ENCODE results near the gene BTBD17.
A peak's percentile ranks its signal among the peaks of the same experiment; 100 is the strongest.

BTBD17 gene

DNA sequence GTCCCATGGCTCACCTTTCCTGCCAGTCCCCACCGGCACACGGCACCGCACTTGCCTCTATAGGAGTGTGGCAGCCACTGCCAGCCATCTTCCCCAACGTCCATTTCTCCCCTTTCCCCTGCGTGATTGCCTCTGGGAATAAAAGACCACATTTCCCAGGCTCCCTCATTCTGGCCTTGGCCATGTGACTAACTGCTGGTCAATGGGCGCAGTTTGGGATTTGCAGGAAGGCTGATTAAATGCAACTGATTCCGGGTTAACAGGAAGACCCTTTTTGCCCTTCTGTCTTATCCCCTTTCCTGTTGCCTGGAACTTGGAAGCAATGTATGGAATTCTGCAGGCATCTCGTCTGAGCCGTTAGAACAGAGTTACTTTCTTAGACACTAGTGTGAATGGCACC is 3.0 kb downstream of the BTBD17 start:
- DNase-seq (no peak), ATAC-seq (no peak)

DNA sequence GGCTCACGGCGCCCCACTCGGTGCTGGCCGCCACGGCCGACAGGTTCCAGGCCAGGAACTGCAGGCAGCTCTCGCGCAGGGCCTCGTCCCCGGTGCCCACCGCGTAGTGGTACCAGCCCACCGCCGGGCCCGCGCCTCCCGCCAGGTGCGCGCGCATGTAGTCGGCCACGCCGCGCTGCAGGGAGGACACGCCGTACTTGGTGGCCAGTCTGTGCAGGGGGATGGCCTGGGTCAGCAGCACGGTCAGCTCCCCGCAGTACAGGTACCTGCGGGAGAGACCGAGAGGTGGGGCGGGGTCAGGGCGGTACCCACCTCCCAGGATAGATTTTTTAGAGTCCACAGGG is 4.2 kb downstream of the BTBD17 start:
- no peak for ATAC-seq
- DNase-seq = no peak

DNA sequence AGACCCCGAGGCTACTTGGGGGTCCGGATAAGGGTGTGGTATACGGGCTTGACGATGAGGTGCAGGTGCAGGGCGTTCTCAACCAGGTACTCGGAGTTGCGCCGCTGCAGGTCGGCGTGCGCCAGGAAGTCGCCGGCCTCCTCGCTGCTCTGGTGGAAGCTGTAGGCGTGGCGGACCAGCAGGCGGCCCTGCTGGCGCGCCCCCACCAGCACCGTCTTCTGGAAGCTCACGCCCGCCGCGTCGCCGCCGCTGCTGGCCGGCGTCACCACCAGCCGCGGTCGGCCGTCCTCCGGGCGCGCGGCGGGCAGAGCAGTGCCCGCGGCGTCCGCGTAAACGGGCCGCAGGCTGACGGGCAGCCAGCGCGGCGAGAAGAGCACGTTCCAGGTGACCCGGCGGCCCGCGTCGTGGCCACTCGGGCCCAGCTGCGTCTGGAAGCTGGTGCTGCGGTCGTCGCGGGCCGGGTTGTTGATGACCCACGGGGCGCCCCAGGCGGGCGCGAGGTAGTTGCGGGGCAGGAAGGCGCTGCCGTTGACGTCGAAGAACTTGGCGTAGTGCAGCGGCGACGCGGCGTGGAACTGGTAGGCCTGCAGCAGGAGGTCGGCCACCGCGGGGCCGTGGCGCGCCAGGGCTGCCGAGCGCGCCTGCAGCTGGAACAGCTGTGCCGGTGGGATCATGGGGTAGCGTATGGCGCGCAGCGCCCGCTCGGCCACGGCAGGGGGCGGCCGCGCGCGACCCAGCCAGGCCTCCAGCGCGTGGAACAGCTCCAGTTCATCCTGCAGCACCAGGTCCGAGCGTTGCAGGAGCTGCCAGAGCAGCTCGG is 4.8 kb downstream of the BTBD17 start:
- DNase-seq (no peak), ATAC-seq (no peak)

DNA sequence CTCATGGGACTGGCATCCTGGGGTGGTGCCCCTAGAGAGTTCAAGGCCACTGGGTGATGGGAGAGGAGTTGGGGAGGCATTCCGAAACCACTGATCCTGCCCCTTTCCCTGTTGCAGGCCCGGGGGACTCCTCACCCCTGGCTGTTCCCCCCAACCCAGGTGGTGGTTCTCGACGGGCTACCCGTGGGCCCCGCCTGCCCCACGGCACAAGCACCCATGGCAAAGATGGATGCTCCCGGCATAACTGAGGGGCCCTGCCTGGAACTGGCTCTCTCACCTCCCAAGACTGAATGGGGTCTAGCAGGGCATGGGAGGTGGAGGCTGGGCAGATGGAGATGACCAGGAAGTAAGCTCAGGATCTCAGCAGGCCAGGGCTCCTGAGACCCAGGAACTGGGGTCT is 6.6 kb downstream of the BTBD17 start:
- ATAC-seq (no peak), DNase-seq (no peak)

DNA sequence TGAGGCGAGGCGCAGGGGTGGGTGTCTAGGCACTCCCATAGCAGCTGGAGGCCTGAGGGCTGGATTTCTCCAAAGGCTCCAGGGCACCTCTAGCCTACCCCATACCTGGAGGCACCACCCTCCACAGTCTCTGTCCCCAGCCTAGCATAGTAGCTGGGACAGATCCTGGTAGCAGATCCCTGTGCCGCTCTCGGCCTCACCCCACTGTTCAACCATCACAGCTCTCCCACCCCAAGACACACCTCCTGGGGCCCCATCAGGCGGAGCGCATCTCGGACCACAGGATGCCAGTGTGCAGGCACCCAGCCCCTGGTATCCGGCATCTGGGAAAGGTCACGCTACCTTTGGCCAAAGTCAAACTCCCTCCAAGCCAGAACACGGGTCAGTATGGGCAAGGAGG is 7.1 kb downstream of the BTBD17 start:
- DNase-seq (no peak), ATAC-seq (no peak)

DNA sequence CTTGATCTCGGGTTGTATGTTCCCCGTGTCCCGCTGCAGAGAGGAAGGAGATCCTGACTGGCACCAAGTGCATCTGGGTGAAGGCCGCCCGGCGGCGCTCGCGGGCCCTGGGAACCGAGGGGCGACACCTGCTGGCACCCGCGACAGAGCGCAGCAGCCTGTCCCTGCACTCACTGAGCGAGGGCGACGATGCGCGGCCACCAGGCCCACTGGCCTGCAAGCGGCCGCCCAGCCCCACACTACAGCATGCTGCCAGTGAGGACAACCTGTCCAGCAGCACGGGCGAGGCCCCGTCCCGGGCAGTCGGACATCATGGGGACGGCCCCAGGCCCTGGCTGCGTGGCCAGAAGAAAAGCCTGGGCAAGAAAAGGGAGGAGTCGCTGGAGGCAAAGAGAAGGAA is 7.5 kb downstream of the BTBD17 start:
- ATAC-seq (peak; percentile 71), DNase-seq (peak; percentile 78)

DNA sequence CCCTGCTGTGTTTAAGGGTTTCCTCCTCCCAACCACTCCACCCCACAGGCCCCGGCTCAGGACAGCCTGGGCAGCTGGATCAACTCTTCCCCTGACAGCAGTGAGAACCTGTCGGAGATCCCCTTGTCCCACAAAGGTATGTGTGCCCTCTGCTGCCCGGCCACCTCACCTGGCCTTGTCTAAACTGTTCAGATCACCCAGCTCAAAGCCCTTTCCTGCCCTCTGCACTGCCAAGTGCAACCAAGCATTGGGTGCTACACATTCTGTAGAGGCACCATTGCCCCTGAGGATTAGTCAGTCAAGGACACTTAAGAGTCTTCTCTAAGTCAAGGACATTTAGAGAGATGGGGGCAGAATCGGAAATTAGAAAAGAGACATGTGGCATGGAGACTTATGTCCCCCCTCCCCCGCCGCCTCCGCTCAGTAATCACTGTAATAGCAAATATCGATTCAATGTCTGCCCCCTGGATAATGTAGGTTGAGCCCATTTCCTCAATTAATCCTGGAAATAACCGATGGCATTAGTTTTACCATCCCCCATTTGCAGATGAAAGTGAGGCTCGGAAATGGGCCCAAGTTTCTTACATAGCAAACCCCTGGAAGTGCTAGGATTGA is 8.1 kb downstream of the BTBD17 start:
- DNase-seq (no peak), ATAC-seq (no peak)

DNA sequence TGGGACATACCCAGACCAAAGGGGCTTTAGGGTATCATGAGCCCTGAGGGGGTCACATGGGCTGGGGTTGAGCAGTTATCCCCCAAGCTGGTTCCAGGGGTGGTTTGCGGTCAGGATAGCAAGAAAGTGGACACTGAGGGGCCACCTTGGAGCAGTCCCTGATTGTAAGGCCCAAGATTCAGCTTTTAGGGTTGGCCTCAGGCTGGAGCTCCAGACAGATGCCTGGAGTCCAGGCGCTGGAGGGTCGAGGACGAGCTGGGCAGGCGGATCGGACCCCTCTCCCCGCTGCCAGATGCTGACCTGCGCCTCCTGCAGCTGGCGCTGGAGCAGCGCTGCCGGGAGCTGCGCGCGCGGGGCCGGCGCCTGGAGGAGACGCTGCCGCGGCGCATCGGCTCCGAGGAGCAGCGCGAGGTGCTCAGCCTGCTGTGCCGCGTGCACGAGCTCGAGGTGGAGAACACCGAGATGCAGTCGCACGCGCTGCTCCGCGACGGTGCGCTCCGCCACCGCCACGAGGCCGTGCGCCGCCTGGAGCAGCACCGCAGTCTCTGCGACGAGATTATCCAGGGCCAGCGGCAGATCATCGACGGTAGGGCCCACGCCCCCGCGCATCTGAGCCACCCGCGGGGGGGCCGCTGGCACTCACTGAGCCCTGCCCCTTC is 10.0 kb downstream of the BTBD17 start:
- no peak for DNase-seq
- no peak for ATAC-seq

DNA sequence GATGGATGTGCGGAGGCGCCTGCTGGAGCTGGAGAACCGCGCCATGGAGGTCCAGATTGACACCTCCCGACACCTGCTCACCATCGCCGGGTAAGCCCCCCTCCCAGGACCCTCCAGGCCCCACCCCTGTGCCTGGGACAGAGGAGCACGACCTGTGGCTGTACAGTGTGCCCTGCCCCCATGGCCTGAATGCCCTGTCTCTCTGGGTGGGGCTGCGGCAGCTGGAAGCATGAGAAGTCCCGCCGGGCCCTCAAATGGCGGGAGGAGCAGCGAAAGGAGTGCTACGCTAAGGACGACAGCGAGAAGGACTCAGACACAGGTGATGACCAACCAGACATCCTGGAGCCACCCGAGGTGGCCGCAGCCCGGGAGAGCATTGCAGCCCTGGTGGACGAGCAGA is 11.2 kb downstream of the BTBD17 start:
- no peak for DNase-seq

DNA sequence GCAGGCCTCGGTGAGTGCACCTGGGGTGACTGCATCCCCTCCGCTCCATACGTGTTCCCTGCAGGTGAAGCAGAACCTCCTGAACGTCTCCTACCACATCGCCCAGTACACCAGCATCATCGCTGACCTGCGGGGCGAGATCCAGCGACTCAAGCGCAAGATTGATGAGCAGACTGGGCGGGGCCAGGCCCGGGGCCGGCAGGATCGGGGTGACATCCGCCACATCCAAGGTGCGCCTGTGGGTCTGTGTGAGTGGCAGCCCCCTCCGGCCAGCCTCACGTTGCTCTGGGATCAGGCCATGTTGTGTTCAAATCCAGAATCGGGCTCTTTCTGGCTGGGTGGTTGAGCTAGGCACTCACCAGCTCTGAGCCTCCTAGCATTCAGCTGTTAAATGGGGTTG is 12.5 kb downstream of the BTBD17 start:
- no peak for ATAC-seq
- no peak for DNase-seq

More for the DNA sequence above, 11.2 kb downstream of the BTBD17 start:
- ATAC-seq = no peak

DNA sequence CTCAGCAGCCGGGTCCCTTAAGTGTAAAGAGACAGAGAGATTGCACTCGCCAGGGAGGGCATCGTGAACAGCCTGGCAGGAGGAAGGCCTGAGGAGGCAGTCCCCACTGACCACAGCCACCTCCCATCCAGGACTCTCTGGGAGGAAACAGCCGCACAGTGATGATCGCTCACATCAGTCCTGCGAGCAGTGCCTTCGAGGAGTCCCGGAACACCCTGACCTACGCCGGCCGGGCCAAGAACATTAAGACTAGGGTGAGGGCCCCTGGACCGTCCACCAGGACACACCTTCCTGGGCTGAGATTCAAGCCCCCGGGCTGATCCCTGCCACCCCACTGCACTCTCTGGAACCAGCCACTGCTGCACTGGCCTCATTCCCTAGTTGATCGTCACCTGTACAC is 14.0 kb downstream of the BTBD17 start:
- no peak for ATAC-seq
- no peak for DNase-seq

DNA sequence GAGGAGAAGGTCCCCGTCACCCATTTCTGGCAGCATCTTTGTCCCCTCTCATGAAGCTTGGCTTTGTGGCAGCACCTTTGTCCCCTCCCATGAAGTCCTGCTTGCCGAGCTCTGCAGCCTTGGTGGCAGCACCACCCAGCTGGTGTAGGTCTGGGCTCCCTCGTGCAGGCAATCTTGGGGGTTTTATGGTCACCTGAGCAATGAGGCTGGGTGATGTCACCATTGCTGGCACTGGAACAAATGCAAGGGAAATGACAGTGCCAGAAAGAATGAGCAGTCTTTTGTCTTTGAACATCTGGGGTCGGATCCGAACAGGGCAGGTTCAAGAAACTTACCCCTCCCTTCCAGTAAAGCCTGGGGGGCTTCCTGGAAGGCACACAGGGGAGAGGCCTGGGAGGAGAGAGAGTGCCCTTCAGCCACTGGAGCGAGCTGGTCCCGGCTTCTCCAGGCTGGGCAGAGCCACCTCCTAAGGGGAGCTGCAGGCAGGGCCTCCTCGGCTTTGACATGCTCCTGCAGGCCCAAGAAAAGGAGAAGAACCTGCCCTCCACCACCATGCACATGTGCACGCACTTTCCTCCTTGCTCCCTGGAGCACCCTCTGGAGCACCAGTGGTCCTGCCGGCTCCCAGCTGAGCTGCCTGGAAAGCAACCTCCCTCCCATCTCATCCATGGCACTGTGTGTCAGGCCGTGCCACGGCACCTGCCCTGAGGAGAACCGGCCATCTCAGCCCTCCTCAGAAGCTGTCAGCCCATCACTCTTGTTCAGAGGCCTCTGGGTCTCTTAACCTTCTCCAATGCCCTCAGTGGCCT is 16.0 kb downstream of the BTBD17 start:
- ATAC-seq (no peak), DNase-seq (no peak)

DNA sequence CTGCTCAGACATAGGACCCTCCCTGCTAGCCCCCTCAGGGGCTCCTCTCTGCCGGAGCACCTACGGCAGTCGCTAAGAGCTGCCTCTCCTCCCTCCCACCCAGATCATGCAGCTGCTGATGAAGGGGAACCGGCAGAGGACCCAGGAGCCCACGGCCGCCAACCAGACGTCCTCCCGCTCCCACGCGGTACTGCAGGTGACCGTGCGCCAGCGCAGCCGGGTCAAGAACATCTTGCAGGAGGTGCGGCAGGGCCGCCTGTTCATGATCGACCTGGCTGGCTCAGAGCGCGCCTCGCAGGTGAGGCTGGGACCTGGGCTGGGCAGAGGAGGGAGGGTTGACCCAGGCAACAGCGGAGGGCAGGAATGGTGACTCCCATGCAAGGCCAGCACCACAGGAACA is 17.0 kb downstream of the BTBD17 start:
- ATAC-seq = no peak
- DNase-seq = no peak

DNA sequence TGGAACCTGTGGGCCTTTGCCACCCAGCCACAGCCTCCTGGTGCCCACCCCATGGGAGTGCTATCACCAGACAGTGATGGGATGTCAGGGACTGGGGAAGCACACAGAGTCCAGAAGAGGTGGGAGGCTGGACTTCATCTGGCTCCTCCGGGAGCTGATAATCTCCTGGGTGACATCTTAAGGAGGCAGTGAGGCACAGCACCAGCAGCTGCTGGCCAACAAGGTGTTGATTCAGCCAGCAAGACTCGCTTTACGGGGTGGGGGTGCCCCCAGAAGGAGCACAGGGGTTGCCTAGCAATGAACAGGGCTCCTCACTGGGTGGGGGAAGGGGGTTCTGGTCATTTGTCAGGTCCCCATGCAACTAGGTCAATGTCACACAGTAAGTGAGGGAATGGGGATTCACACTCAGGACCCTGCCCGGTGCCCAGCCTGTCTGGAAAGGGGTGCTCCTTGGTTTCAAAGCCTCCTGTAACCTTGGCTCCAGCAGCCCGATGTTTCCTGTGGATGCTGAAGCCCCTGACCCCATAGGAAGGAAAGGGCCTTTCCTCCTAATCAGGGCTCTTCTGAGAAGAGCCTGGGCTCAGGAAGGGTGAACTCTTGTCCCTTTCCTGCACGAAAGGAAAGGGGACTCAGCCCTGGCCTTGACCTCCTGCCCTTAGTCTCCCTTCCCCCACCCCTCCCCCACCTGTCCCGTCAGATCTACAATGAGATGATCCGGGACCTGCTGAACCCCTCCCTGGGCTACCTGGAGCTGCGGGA is 18.0 kb downstream of the BTBD17 start:
- DNase-seq = no peak
- ATAC-seq = no peak

DNA sequence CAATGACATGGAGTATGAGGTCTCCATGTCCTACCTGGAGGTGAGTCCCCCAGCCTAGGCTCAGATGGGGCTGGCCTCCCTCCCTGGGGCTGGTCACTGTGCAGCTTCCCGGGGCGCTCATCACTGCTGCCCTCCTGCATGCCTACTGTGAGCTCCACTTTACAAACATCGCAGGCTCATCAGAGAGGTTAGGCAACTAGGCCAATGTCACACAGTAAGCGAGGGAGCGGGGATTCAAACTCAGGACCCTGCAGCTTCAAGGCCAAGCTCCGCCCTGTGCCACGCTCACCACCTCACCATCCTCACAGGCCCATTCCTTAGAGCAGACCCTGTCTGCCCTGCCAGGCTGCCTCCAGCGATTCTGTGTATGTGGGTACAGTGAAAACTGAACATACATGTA is 18.5 kb downstream of the BTBD17 start:
- DNase-seq (no peak), ATAC-seq (no peak)

DNA sequence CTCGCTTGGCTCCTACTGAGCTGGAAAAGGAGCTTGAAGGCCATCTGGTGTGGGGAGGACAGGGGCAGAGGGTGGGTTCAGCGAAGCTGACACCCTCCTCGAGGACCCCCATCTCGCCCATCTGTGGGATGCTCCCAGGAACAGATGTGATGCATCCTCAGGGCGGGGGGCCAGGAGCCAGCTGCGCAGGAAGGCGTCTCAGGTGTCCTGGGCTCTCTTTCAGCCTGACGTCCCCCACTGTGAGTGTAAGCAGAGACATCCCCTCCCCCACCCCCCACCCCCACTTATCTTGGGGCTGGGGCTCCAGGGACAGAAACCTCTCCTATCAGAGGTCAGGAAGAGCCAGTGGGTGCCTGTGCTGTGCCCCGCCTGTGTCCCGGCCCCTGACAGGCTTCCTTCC is 19.4 kb downstream of the BTBD17 start:
- ATAC-seq (no peak), DNase-seq (no peak)

DNA sequence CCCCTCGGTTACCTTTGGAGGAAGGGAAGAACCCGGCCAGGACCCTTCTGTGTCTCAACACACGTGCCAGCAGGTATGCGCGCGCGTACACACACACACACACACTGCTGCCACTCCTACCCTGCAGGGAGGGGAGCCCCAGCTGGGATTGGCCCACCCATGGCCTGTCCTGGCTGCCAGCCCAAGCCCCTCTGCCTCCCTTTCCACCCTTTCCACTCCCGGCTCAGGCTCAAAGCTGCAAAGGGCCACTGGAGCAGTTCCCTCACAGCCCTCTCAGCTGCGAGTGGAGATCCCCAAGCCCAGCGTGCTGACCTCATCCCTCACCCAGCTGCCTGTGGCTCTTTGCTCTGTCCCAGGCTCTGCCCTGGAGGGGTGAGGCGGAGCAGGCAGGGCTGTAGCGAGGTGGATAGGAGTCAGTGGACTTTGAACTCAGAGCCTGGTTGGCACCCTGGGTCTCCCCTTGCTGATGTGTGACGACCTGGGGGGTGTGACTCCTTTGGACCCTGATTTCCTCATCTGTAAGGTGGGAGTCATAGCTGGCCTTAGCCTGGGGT is 21.1 kb downstream of the BTBD17 start:
- no peak for ATAC-seq
- DNase-seq = no peak

DNA sequence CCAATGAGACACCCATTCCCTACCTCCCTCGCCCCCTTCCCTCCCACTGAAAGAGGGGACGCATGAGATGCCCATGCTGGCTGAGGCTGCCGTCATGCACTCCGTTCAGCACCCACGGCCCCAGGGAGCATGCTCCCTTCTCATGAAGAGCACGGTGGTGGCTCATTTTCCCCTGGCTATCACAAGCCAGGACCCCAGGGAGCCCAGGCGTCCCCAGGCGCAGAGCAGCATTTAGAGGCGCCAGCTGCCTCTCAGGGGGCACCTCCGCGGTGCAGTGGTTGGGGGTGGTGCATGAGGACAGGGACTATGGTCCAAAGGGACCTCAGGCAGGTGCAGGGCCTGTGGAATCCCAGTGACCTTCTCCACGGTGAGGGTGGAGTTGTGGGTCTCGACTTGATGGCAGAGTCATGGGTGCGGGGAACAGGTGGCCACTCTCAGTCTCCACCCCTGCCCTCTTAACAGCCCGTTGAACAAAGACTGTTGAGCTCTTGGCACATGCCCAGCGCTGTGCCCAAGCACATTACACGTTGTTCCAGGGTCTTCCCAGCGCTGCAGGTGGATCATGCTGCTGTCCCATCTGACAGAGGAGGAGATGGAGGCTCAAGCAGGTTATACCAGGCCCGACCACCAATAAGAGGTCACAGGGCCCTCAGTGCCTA is 22.0 kb downstream of the BTBD17 start:
- ATAC-seq (no peak), DNase-seq (no peak)

DNA sequence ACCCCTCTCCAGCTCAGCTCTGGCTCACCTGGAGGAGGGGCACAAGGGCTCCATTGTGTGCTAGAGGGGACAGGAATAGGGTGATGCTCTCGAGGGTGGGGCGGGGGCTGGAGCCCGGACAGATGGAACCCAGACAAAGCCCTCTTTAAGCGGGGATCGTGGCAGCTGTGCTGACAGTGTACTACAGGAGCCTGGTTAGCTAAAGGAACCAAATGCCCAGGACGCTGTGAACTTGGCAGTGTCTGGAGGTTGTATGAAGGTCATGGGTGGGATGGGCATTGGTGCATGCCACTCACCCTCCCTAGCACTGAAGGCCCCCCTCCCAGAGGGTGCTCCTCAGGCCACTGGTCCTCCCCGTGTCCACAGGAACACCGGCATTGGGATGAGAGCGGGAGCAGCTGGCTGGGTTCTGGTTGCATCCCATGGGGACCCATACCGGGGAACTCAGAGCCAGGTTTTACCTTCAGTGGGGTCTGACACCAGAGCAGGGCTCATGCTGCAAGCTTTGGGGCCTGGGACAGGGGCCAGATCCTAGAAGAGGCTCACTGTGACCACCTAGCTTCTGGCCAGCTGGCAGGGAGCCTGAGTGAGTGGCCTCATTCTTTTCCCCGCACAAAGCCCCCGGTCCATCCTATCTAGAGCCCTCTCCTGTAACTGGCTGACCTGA is 23.7 kb downstream of the BTBD17 start:
- DNase-seq = no peak
- no peak for ATAC-seq

DNA sequence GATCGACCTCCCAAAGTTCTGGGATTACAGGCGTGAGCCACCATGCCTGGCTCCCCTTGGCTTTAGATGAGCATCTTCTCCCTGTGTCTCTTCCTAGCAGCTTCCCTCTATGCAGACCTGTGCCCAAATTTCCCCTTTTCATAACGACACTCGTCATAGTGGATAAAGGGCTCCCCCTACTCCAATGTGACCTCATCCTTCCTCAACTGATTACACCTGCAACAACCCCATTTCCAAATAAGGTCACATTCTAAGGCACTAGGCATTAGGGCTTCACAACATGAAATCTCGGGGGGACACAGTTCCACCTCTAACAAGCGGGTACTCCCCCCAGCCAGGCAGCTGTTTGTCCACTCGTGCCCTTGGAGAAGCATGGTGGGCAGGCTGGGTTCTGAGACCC is 25.4 kb downstream of the BTBD17 start:
- ATAC-seq (no peak), DNase-seq (no peak)
